ENCODE results near the gene ID3.

Gene ID3

DNA sequence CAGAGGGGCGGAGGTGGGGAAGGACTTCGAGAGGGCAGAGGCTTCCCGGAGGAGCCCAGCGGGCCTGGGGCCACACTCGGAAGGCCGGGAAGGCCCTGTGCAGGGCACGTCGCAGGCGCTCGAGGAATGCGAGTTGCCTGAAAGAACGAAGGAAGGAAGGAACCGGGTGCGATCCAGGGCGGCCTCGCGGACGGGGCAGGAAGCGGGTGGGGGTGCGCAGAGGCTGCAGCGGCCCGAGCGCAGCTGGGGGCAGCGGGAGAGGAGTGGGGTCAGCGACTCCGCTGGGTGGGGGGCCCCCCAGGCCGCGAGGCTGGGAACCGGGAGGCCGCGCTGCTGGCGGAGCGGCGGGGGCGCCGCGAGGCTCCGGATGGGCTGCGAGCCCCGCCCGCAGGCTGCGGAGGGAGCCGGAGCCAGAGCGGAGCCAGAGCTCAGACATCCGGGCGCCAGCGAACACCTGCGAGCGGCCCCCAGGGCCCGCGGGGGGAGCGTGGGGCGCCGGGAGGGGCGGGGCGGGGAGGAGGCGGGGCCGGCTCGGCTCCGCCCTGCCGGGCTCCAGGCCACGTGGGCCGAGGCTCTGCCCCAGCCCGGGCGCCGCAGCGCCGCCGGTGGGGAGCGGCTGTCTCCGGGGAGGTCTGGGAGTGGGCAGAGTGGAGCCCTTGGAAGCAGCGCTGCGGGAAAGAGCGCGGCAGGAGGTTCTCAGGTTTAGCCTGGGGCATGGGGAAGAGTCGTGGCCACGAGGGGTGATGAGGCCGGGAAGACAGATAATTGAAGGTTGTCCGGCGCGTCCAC, 4.6 kb downstream of the ID3 start:
- TF ChIP-seq, protein P1, sequence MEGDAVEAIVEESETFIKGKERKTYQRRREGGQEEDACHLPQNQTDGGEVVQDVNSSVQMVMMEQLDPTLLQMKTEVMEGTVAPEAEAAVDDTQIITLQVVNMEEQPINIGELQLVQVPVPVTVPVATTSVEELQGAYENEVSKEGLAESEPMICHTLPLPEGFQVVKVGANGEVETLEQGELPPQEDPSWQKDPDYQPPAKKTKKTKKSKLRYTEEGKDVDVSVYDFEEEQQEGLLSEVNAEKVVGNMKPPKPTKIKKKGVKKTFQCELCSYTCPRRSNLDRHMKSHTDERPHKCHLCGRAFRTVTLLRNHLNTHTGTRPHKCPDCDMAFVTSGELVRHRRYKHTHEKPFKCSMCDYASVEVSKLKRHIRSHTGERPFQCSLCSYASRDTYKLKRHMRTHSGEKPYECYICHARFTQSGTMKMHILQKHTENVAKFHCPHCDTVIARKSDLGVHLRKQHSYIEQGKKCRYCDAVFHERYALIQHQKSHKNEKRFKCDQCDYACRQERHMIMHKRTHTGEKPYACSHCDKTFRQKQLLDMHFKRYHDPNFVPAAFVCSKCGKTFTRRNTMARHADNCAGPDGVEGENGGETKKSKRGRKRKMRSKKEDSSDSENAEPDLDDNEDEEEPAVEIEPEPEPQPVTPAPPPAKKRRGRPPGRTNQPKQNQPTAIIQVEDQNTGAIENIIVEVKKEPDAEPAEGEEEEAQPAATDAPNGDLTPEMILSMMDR (IDR thresholded peaks at IDR 0.05; ENCODE audit: low read depth, low read length, missing control alignments), result peak; percentile 36
- H3K4me3 ChIP-seq (ENCODE audit: low read depth, low read length), result peak overlapping the region; percentile 53
- DNase-seq (ENCODE audit: low read depth), result no peak

DNA sequence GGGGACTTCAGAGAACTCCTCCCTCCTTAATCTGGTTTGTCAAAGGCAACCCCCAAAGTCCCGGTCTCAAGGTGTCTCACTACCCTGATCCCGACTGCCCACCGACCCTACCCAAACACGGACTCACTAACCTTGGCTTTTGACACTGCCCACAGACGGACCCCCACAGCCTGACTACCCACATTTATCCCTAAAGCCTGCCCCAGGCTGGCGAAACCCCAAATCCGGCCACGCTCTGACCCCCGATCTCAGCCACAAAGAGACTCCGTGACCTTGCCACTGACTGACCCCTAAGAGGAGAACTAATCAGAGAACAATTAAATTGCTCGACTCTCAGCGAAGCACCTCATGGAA, 5.2 kb downstream of the ID3 start:
- no peak for DNase-seq (ENCODE audit: low read depth)
- peak overlapping the region; percentile 46 for H3K4me3 ChIP-seq (ENCODE audit: low read depth, low read length)
- TF ChIP-seq, protein P1 (IDR thresholded peaks at IDR 0.05; ENCODE audit: low read depth, low read length, missing control alignments), result no peak

DNA sequence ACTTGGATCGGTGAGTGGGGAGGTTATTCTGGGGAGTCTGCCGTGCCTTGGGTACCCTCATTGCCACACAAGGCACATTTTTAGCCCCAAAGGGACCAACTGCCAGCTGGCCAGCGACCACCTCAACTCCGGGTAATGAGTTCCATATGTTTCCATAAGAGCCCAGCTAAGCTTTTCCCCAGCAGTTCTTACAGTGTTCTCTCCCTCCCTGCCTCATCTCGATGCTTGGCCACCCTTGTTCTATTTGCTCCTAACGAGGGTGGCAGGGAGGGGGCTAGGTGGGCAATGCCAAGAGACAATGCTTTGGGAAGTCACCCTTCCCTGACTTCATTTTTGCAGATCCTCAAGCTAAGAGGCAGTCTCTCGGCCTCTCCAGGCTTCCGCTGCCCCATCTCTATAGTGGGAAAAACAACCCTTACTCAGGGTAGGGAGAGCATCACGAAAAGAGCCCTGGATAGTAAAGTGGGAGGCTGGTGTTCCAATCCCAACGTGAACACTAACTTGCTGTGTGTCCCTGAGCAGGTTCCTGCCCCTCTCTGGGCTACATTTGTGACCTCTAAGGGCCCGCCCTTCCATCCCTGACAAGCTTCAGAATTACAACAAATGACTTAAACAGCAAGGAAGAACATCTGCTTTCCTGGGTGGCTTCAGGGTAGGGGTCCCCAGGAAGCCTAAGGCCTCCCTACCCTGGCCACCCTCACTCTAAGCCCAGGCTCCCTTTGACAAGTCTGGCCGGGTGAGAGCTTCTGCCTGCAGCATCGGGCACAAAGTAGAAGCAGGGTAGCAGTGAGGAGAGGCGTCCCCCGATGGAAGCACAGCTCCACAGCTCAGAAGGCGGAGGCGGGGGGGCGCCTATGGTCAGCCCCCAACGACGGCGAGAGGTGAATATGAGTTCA, 5.8 kb downstream of the ID3 start:
- H3K4me3 ChIP-seq (ENCODE audit: low read depth, low read length), result no peak overlapping the region; the same call in 1 of the 2 replicates
- TF ChIP-seq, protein P1 (IDR thresholded peaks at IDR 0.05; ENCODE audit: low read depth, low read length, missing control alignments), result no peak
- DNase-seq (ENCODE audit: low read depth), result no peak

DNA sequence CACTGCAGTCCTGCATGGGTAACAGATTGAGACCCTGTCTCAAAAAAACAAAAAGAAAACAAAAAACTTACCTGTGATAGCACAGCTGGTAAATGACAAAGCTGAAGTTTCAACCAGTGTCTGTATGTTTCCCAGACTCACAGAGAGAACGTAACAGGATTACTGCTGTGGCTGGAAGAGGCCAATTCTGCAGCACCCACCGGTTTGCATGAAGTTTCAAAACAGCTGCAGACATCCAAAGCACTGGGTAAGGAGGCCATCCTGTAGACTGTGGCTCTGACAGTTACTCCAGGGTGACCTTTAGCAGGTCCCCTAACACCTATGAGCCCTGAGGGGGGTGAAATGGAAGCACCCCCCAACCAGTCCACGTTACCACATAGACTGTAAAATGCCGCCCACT, 7.5 kb downstream of the ID3 start:
- TF ChIP-seq, protein P1 (IDR thresholded peaks at IDR 0.05; ENCODE audit: low read depth, low read length, missing control alignments), result no peak
- DNase-seq (ENCODE audit: low read depth), result no peak

DNA sequence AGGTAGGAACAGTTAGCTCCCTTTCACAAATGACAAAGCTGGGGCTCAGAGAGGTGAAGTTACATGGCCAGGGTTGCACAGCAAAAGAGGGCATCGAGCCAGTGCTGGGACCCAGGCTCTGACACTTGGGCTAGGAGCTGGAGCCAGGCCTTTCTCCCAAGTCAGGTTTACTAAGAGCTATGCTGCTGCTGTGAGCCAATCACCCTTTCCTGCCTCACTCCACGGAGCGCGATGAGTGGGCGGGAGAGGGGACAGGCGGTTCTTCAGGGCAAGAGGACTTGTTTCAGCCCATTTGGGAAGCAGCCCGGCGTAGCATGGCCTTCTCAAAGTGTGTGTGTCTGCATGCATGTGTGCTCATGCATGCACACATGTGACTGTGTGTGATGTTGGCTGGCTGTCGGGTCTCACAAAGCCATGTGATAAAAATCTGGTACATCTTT, 10.6 kb downstream of the ID3 start:
- no peak for DNase-seq (ENCODE audit: low read depth)
- TF ChIP-seq, protein P1 (IDR thresholded peaks at IDR 0.05; ENCODE audit: low read depth, low read length, missing control alignments), result no peak
- H3K4me3 ChIP-seq (ENCODE audit: low read depth, low read length), result no peak overlapping the region

More for the DNA sequence above, 7.5 kb downstream of the ID3 start:
- H3K4me3 ChIP-seq (ENCODE audit: low read depth, low read length), result no peak overlapping the region

DNA sequence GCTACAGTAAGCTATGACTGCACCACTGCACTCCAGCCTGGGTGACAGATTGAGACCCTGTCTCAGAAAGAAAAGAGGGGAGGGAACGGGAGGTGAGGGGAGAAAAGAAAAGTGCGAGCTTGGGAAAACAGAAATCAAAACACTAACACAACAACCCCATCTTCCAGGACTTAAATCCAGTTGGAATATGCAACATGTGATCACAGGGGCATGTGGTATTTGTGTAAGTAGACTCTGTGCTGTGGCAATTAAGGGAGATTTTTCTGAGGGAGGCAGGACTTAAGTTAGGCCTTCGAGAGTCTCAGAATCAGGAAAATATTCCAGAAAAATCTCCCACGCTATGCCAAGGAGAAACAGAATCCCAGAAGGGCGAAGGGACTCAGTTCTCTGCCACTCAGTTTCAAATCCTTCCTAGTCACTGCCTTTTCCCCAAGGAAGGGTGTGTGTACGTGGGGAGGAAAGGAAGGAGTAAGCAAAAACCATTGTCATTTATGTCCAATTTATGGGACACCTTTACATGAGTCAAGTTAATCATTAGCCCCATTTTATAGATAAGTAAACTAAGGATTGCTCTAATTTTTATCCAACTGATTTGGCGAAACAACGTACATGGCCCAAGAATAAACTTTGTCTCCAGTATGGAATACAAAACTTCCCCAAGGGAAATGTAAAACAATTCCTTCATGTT, 12.3 kb downstream of the ID3 start:
- DNase-seq (ENCODE audit: low read depth), result no peak
- H3K4me3 ChIP-seq (ENCODE audit: low read depth, low read length), result no peak overlapping the region
- TF ChIP-seq, protein P1 (IDR thresholded peaks at IDR 0.05; ENCODE audit: low read depth, low read length, missing control alignments), result no peak
